AG09319 (cell line): ENCODE results near the gene KDM4C.

Source experiments
- DNase-seq: peaks from one replicate; pipeline ENCODE4 v3.0.0-alpha.2; 2010; ENCODE audit warnings: low read depth; ENCODE audit errors: extremely low read depth
- TF ChIP-seq, protein P1 (sequence below): IDR thresholded peaks from 2 replicates; pipeline ENCODE4 v1.5.1; 2011; ENCODE audit warnings: low read depth, mild to moderate bottlenecking, inconsistent platforms, low read length, moderate library complexity

KDM4C gene

DNA sequence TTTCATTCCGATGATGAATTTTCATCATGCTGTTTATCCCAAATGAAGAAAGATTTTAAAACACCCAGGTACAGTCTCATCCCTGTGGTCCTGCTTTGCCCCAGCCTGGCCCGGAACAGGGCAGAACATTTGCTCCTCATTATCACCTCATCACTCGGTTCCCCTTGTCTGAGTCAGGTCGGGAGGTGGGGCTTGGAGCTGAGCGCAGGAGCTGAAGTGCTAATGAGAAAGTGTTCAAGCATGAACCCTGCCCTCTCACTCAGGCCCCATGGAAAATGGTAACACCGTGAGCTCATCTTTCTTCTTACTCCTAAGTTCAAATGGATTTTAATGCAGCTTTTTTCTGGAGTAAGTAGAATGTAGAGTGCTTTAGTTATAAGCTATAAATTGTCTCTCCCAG lies 466.2 kb downstream of the KDM4C start:
- TF ChIP-seq, protein P1, sequence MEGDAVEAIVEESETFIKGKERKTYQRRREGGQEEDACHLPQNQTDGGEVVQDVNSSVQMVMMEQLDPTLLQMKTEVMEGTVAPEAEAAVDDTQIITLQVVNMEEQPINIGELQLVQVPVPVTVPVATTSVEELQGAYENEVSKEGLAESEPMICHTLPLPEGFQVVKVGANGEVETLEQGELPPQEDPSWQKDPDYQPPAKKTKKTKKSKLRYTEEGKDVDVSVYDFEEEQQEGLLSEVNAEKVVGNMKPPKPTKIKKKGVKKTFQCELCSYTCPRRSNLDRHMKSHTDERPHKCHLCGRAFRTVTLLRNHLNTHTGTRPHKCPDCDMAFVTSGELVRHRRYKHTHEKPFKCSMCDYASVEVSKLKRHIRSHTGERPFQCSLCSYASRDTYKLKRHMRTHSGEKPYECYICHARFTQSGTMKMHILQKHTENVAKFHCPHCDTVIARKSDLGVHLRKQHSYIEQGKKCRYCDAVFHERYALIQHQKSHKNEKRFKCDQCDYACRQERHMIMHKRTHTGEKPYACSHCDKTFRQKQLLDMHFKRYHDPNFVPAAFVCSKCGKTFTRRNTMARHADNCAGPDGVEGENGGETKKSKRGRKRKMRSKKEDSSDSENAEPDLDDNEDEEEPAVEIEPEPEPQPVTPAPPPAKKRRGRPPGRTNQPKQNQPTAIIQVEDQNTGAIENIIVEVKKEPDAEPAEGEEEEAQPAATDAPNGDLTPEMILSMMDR, result no peak
- no peak for DNase-seq
